ENCODE data around the gene TOMM40.
A peak's percentile ranks its signal among the peaks of the same experiment; 100 is the strongest.

- TF ChIP-seq CTCF (IDR thresholded peaks at IDR 0.05) (peak; percentile 17 to 46 (median 21)), POLR2A (IDR thresholded peaks at IDR 0.05) (no peak)
These were observed 13.5 kb downstream of the TOMM40 start for GRCh38 chr19:44904426-44904994.

Measured in right lobe of liver (tissue), 4 donors.